ENCODE results near the gene SFPQ. TPM values are rescaled to one million over a fixed set of nuclear protein-coding genes. Genes with fewer than 3 reads are reported as not detected.

SFPQ gene
- total and polyA plus RNA-seq, 12 donors = 67.6 to 762 (median 181) TPM

DNA sequence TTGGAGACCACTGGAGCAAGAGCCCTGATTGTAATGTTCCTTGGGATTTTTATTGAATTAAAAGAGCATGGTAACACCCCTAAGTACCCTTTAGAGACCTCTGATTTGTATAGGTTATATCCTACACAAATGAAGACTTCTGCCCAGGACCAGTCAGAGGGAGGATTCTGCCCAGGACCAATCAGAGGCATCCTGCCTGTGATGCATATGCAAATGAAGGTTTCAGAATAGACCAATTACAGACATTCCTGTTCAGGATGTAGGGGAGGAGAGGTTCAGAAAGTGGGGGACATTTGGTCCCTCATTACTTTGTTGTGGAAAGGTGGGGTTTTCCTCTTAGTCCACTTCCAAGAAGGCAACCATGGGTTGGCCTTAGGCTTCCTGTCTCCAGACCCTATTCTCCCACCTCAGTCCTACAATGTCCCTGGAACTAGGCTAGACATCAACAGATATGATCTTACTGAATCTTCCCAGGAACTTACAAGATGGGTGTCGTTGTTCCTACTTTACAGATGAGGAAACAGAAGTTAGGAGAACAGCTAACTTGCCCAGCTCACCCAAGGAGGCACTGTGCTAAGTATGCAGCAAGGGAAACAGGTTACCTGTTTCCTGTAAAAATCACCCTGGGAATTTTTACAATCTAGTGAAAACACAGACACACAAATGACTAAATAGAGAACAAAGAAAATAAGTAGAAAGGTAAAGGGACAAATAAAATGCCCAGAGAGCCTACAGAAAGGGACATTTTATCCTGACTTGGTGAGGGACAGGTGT lies 36.8 kb upstream of the SFPQ start:
- Histone ChIP-seq H3K27ac (no peak overlapping the region), H3K36me3 (replicated peaks in 1 of 2) (no peaks in the 10 kb centered on the region), H3K4me3 (no peak overlapping the region), H3K4me1 (replicated peaks in 1 of 2) (no peaks in the 10 kb centered on the region), H3K27me3 (no peaks in the 10 kb centered on the region), H3K9me3 (replicated peaks in 1 of 3) (no peaks in the 10 kb centered on the region)
- no peak for DNase-seq
- TF ChIP-seq POLR2A (IDR thresholded peaks at IDR 0.05) = no peak
- TF ChIP-seq, protein P1, sequence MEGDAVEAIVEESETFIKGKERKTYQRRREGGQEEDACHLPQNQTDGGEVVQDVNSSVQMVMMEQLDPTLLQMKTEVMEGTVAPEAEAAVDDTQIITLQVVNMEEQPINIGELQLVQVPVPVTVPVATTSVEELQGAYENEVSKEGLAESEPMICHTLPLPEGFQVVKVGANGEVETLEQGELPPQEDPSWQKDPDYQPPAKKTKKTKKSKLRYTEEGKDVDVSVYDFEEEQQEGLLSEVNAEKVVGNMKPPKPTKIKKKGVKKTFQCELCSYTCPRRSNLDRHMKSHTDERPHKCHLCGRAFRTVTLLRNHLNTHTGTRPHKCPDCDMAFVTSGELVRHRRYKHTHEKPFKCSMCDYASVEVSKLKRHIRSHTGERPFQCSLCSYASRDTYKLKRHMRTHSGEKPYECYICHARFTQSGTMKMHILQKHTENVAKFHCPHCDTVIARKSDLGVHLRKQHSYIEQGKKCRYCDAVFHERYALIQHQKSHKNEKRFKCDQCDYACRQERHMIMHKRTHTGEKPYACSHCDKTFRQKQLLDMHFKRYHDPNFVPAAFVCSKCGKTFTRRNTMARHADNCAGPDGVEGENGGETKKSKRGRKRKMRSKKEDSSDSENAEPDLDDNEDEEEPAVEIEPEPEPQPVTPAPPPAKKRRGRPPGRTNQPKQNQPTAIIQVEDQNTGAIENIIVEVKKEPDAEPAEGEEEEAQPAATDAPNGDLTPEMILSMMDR (IDR thresholded peaks at IDR 0.05) = no peak
- 77 to 85% (median 81%) methylated on average over 1 of the region's 1 CpG for WGBS, 4 donors
- intact Hi-C loops (cut with DNase I) = no loop called here

DNA sequence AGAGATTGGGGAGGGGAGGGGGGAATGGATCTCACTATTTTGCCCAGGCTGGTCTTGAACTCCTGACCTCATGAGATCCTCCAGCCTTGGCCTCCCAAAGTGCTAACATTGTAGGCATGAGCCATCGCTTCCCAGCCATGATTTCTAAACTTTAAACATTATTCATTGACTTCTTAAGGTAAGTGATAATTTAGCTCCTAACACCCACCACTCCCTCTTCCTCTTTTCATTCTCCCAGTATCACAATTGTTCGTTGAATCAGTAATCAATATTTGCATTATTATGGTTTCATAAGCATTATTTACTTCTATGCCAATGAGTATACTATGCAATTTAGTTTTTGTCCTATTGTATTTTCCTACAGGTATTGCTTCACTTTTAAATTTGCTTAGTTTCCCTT lies 33.6 kb upstream of the SFPQ start:
- peaks cover 0 to 20% of the 10 kb centered on the region in 2 donors for H3K4me1 ChIP-seq (replicated peaks in 1 of 2)
- no peak overlapping the region for H3K4me3 ChIP-seq
- no peak overlapping the region for H3K27ac ChIP-seq
- intact Hi-C loops (cut with DNase I) = no loop called here
- no peak for DNase-seq
- H3K27me3 ChIP-seq = no peaks in the 10 kb centered on the region
- TF ChIP-seq, protein P1 (IDR thresholded peaks at IDR 0.05) = no peak
- no peak for TF ChIP-seq POLR2A (IDR thresholded peaks at IDR 0.05)
- H3K36me3 ChIP-seq (replicated peaks in 1 of 2) = no peaks in the 10 kb centered on the region
- H3K9me3 ChIP-seq (replicated peaks in 1 of 3) = no peaks in the 10 kb centered on the region
- 88 to 96% (median 94%) methylated on average over 2 of the region's 2 CpGs for WGBS, 4 donors

DNA sequence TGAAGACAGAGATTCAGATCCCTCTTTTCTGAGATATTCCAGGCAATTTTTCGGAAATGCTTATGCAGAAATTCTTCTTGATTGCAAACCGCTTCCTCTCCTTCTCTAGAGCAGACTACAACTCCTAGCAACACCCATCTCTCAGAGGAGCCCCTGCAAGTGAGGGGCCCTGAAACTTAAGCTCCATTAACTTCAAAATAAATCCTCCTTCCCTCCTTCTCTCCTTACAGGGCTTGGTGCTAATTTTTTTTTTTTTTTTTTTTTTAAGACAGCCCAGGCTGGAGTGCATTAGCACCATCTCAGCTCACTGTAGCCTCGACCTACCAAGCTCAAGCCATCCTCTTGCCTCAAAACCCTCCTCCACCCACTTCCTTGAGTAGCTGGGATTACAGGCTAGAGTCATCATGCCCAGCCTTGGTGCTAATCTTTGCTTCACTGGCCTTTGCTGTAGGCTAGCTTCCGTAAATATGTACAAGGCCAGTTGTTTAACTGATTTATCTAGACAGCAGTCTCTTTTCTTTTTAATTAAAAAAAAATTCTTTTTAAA lies 30.2 kb upstream of the SFPQ start:
- no peaks in the 10 kb centered on the region for H3K36me3 ChIP-seq (replicated peaks in 1 of 2)
- H3K27me3 ChIP-seq = no peaks in the 10 kb centered on the region
- H3K4me3 ChIP-seq = no peak overlapping the region
- intact Hi-C loops (cut with DNase I) = no loop called here
- DNase-seq = no peak
- no peaks in the 10 kb centered on the region for H3K9me3 ChIP-seq (replicated peaks in 1 of 3)
- peak overlapping the region in 2 of 5 donors; percentile 32 to 38 for H3K27ac ChIP-seq
- no peak for TF ChIP-seq POLR2A (IDR thresholded peaks at IDR 0.05)
- TF ChIP-seq, protein P1 (IDR thresholded peaks at IDR 0.05) = no peak
- 59 to 66% (median 64%) methylated on average over 4 of the region's 4 CpGs for WGBS, 4 donors
- H3K4me1 ChIP-seq (replicated peaks in 1 of 2) = peaks cover 0 to 20% of the 10 kb centered on the region in 2 donors

DNA sequence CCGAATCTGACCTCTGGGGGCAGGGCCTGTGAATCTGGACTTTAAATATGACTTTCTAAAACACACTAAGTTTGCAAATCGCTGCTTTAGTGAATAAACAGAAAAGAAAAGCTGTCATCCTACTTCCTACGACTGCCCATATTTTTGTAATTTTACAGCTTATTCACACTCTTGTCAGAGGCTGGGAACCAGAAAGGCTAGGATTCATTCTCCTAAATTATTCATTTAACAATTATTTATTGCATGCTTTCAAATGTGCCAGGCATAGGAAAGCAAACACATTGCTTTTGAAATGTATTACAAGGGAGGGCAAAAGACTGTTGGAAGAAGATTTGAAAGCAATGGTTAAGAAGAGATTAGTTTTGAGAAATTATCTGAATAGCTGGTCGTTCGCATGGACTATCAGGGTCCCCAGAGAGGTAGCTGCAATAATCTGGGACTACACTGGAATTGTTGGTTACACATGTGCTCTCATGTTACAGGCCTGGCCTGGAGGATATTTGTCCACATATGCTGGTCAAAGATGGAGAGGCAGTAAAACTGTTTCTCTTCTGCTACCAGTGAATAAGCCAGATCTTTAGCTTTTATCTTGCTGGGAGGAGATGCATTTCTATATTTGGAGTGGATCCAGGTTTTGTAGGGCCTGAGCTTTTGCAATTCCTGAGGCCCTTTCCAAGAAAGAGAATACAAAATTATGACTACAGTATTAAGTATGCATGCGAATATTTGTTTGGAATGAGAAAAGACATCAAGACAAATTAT lies 29.6 kb upstream of the SFPQ start:
- TF ChIP-seq, protein P1 (IDR thresholded peaks at IDR 0.05) = no peak
- no peak for TF ChIP-seq POLR2A (IDR thresholded peaks at IDR 0.05)
- intact Hi-C loops (cut with DNase I) = no loop called here
- peak overlapping the region in 1 of 5 donors; percentile 50 for H3K27ac ChIP-seq

More for the DNA sequence above, 29.6 kb upstream of the SFPQ start:
- no peaks in the 10 kb centered on the region for H3K36me3 ChIP-seq (replicated peaks in 1 of 2)
- H3K4me1 ChIP-seq (replicated peaks in 1 of 2) = peaks cover 0 to 20% of the 10 kb centered on the region in 2 donors
- DNase-seq = peak in 2 of 7 donors; percentile 17 to 25
- no peaks in the 10 kb centered on the region for H3K9me3 ChIP-seq (replicated peaks in 1 of 3)
- 59 to 71% (median 63%) methylated on average over 6 of the region's 6 CpGs for WGBS, 4 donors
- no peaks in the 10 kb centered on the region for H3K27me3 ChIP-seq
- H3K4me3 ChIP-seq = no peak overlapping the region
